CD4-positive, alpha-beta T cell (primary cell): ENCODE data around the gene HSPB1. TPM values are rescaled to one million over a fixed set of nuclear protein-coding genes. Genes with fewer than 3 reads are reported as not detected.
A peak's percentile ranks its signal among the peaks of the same experiment; 100 is the strongest.

Experiments used
- ATAC-seq: fragments of 200-7000 bp; cut with Tn5 transposase; one replicate; pipeline ENCODE4 v1.10.0; 2022; ENCODE audit warnings: mild to moderate bottlenecking; ENCODE audit not compliant: poor library complexity
- CTCF ChIA-PET: fragments of 350-600 bp; sonication (Branson Sonifier 250); formaldehyde crosslinking; loops from one replicate; lab custom pipeline; 2021; ENCODE audit warnings: antibody characterized with exemption, inconsistent platforms; lab: Charles Lee
- POLR2A ChIA-PET: fragments of 350-600 bp; sonication (Branson Sonifier 250); formaldehyde crosslinking; loops from one replicate; lab custom pipeline; 2021; ENCODE audit warnings: antibody characterized with exemption, inconsistent platforms; lab: Charles Lee
- DNase-seq, 14 experiments: peaks; one replicate each; pipeline ENCODE4 v3.0.0-alpha.2; 2013 to 2020; ENCODE audit warnings: mixed read lengths in 2 of 14
- H3K27ac ChIP-seq, 2 donors: one replicate each; pipeline versions ENCODE4 v1.5.1 to v1.7.0; 2013; ENCODE audit warnings: low read length in 2 of 2, low read depth in 1 of 2, mild to moderate bottlenecking in 1 of 2
- H3K27me3 ChIP-seq, 2 experiments: 1 replicate in 1 of 2; 2 replicates in 1 of 2; pipeline versions ENCODE4 v1.6.1 to v1.7.0; 2013; ENCODE audit warnings: low read length in 2 of 2, control low read depth in 1 of 2, mild to moderate bottlenecking in 1 of 2, moderate library complexity in 1 of 2; ENCODE audit not compliant: insufficient read depth in 2 of 2, control insufficient read depth in 1 of 2
- H3K36me3 ChIP-seq: one replicate; pipeline ENCODE4 v1.6.1; 2013; ENCODE audit warnings: low read length, control low read depth; ENCODE audit not compliant: insufficient read depth
- H3K4me1 ChIP-seq: one replicate; pipeline ENCODE4 v1.6.1; 2013; ENCODE audit warnings: low read length, control low read depth; ENCODE audit not compliant: insufficient read depth
- H3K4me3 ChIP-seq: one replicate; pipeline ENCODE4 v1.5.1; 2013; ENCODE audit warnings: mild to moderate bottlenecking, low read length, moderate library complexity
- H3K9me3 ChIP-seq, 2 experiments: 1 replicate in 1 of 2; 2 replicates in 1 of 2; pipeline versions ENCODE4 v1.6.1 to v1.7.0; 2013; ENCODE audit warnings: low read length in 2 of 2, mild to moderate bottlenecking in 2 of 2, control low read depth in 1 of 2, moderate library complexity in 1 of 2; ENCODE audit not compliant: control insufficient read depth in 1 of 2, insufficient read depth in 1 of 2
- H3K27ac Mint-ChIP-seq: one replicate; pipeline ENCODE4 v1.8.0; 2020; ENCODE audit warnings: mixed read lengths
- H3K27me3 Mint-ChIP-seq: one replicate; pipeline ENCODE4 v1.8.0; 2021; ENCODE audit warnings: mixed read lengths
- H3K36me3 Mint-ChIP-seq: one replicate; pipeline ENCODE4 v1.8.0; 2021; ENCODE audit warnings: low read depth, mixed read lengths
- H3K4me1 Mint-ChIP-seq: one replicate; pipeline ENCODE4 v1.8.0; 2021; ENCODE audit warnings: low read depth, mixed read lengths
- H3K4me3 Mint-ChIP-seq: one replicate; pipeline ENCODE4 v1.8.0; 2020; ENCODE audit warnings: mild to moderate bottlenecking, mixed read lengths
- H3K9me3 Mint-ChIP-seq: one replicate; pipeline ENCODE4 v1.8.0; 2020; ENCODE audit warnings: mixed read lengths
- CTCF ChIP-seq: fragments of 200-600 bp; IDR thresholded peaks from one replicate; pipeline ENCODE4 v1.8.0; 2022; ENCODE audit warnings: antibody characterized with exemption, mild to moderate bottlenecking
- intact Hi-C, 2 experiments: fragments of 100-400 bp; cut with DNase I in 1 of 2; cut with micrococcal nuclease in 1 of 2; formaldehyde crosslinking; loops; one replicate each; pipeline versions ENCODE4 v1.15.1 to v1.9.0; 2023 to 2025; cut with DNase I, micrococcal nuclease
- total RNA-seq, 174 experiments: library from RNA in 2 of 174; stranded (reverse) in 2 of 174; gene quantifications; one replicate each; pipeline ENCODE4 v1.2.3 and lab custom pipeline; 2021 to 2026

The HSPB1 gene
- total RNA-seq, 2 experiments from 2014 or later = 38.0 to 38.6 TPM

- H3K4me1 Mint-ChIP-seq = peaks cover 51% of the 10 kb centered on the region
- Histone ChIP-seq H3K4me1 (peaks cover 20% of the 10 kb centered on the region), H3K36me3 (peaks cover 23% of the 10 kb centered on the region), H3K4me3 (no peak overlapping the region), H3K27me3 (no peaks in the 10 kb centered on the region), H3K27ac (no peak overlapping the region), H3K9me3 (no peaks in the 10 kb centered on the region)
- no peak for TF ChIP-seq CTCF
- ChIA-PET CTCF (interaction anchor here (0.7 kb wide), 1 partner anchor 114 kb away, joined by 3 read pairs; no protein-coding TSS in a partner anchor), POLR2A (interaction anchor here (1.1 kb wide), 1 partner anchor 22 kb away, joined by 3 read pairs; the partner anchor contains the start of gene YWHAG)
- intact Hi-C loops = no loop called here
- H3K27me3 Mint-ChIP-seq = no peaks in the 10 kb centered on the region
- H3K36me3 Mint-ChIP-seq = peaks cover 49% of the 10 kb centered on the region
- H3K9me3 Mint-ChIP-seq = no peaks in the 10 kb centered on the region
- no peak overlapping the region for H3K4me3 Mint-ChIP-seq
- DNase-seq (no peak), ATAC-seq (no peak)
- H3K27ac Mint-ChIP-seq = peak overlapping the region; percentile 8
These were observed 33.6 kb downstream of the HSPB1 start for GRCh38 chr7:76336094-76336493.

GRCh38 chr7:76337147-76337546, 34.7 kb downstream of the HSPB1 start:
- ChIA-PET CTCF (no interaction called here), POLR2A (no interaction called here)
- no peak overlapping the region for H3K27ac Mint-ChIP-seq
- H3K4me3 Mint-ChIP-seq = no peak overlapping the region
- Histone ChIP-seq H3K36me3 (peaks cover 19% of the 10 kb centered on the region), H3K27me3 (no peaks in the 10 kb centered on the region), H3K4me1 (peaks cover 22% of the 10 kb centered on the region), H3K27ac (no peak overlapping the region), H3K9me3 (no peaks in the 10 kb centered on the region), H3K4me3 (no peak overlapping the region)
- intact Hi-C loops = no loop called here
- peaks cover 52% of the 10 kb centered on the region for H3K36me3 Mint-ChIP-seq
- DNase-seq = no peak
- peaks cover 52% of the 10 kb centered on the region for H3K4me1 Mint-ChIP-seq
- ATAC-seq = no peak
- no peak for TF ChIP-seq CTCF
- H3K9me3 Mint-ChIP-seq = no peaks in the 10 kb centered on the region
- no peaks in the 10 kb centered on the region for H3K27me3 Mint-ChIP-seq

GRCh38 chr7:76338298-76339084, 36.0 kb downstream of the HSPB1 start:
- no peak overlapping the region for H3K27ac Mint-ChIP-seq
- H3K36me3 ChIP-seq = peaks cover 16% of the 10 kb centered on the region
- ChIA-PET POLR2A (no interaction called here), CTCF (no interaction called here)
- intact Hi-C loops = no loop called here
- no peak for DNase-seq
- peaks cover 23% of the 10 kb centered on the region for H3K4me1 ChIP-seq
- no peaks in the 10 kb centered on the region for H3K27me3 Mint-ChIP-seq
- no peaks in the 10 kb centered on the region for H3K9me3 Mint-ChIP-seq
- H3K36me3 Mint-ChIP-seq = peaks cover 53% of the 10 kb centered on the region
- H3K27me3 ChIP-seq = no peaks in the 10 kb centered on the region
- no peak overlapping the region for H3K4me3 ChIP-seq
- no peaks in the 10 kb centered on the region for H3K9me3 ChIP-seq
- TF ChIP-seq CTCF = no peak
- no peak overlapping the region for H3K4me3 Mint-ChIP-seq
- no peak for ATAC-seq
- H3K4me1 Mint-ChIP-seq = peaks cover 56% of the 10 kb centered on the region
- H3K27ac ChIP-seq = no peak overlapping the region
